Measurements from ENCODE around the gene RPL10A. TPM values are rescaled to one million over a fixed set of nuclear protein-coding genes. Genes with fewer than 3 reads are reported as not detected.

RPL10A gene
- polyA plus RNA-seq, 1 donor = 2,412 TPM

DNA sequence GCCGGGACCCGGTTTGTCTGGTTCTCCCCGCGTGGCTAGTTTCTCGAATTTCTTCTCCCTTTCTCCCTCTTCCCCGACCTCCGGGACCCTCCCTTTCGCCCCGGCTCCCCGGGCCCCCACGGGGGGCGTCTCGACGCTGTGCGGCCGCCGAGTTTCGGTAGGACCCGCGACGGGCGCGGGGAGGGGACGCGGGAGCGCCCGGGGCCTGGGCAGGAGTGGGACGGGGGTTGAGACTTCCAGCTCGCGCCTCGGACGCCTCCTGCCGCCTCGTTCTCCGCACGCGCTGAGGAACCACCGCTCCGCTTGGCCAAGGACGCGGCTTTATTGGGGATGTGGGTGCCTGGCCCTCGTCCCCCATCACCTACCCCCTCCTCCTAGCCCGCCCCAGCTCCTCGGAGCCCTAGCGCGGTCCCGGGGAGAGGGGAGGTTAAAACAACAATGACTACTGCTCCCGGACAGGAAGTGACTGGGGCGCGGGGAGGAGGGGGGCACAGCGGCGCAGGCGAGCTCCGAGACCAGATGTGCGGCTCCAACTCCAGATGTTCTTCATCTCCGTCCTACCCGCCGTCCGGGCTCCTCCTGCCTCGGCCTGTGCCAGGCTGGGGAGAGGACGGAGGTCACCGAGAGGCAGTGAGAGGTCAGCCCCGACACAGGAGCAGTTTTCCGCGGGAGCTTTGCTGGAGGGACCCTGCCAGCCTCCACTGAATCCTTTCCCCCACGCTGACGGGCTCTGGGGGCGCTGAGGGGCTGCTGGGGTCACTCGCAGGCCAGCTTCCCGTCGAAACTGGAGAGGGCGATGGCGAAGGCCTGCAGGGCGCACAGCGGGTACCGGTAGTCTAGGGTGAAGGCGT is 29.6 kb downstream of the RPL10A start:
- Histone ChIP-seq H3K4me1 (ENCODE audit: control insufficient read depth, insufficient read depth, low read length) (peaks cover 37% of the 10 kb centered on the region), H3K36me3 (ENCODE audit: control insufficient read depth, insufficient read depth, low read length) (peaks cover 3% of the 10 kb centered on the region), H3K4me3 (ENCODE audit: low read length) (peak overlapping the region; percentile 53), H3K27me3 (ENCODE audit: control insufficient read depth, insufficient read depth, low read length) (peaks cover 14% of the 10 kb centered on the region), H3K9me3 (ENCODE audit: control insufficient read depth, low read depth, low read length) (peaks cover 5% of the 10 kb centered on the region), H3K27ac (ENCODE audit: low read length) (peak overlapping the region; percentile 74)
- no CpG with 5 or more reads among the region's 77 CpGs for WGBS (ENCODE audit: insufficient coverage, low lambda C conversion rate)
- peak; percentile 56 to 78 for DNase-seq

DNA sequence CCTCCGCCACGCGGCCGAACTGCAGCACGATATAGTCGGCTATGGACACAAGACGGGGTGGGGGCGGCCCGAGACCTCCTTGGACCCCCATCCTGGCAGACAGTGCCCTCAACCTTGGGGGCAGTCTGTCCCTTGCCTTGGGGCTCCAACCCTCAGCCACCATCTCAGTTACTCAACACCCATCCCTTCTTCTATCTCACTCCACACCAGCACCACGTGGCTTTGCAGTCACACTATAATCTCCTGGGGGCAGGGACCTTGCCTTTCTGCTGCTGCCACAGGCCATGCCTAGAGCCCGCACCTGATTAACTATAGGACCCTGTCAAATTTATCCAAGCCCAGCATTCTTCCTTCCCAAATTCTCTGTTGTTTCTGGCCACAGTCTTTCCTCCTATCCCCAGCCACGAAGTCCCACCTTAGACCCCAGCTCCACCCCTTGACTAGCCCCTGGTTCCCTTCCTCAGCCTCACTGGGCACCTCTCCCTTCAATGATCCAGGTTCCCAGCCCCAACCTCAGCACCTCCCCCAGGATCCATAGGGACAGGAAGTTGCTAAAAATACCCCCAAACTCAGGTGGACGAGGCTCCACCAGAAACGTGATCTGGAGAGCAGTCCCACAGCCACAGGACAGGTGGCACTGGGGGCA is 30.3 kb downstream of the RPL10A start:
- Histone ChIP-seq H3K4me1 (ENCODE audit: control insufficient read depth, insufficient read depth, low read length) (peaks cover 30% of the 10 kb centered on the region), H3K27ac (ENCODE audit: low read length) (peak overlapping the region; percentile 74), H3K9me3 (ENCODE audit: control insufficient read depth, low read depth, low read length) (peaks cover 5% of the 10 kb centered on the region), H3K36me3 (ENCODE audit: control insufficient read depth, insufficient read depth, low read length) (no peaks in the 10 kb centered on the region), H3K27me3 (ENCODE audit: control insufficient read depth, insufficient read depth, low read length) (peaks cover 17% of the 10 kb centered on the region), H3K4me3 (ENCODE audit: low read length) (peak overlapping the region; percentile 53)
- no CpG with 5 or more reads among the region's 14 CpGs for whole genome bisulfite sequencing (ENCODE audit: insufficient coverage, low lambda C conversion rate)
- DNase-seq = peak in 1 of 2 donors; percentile 68

DNA sequence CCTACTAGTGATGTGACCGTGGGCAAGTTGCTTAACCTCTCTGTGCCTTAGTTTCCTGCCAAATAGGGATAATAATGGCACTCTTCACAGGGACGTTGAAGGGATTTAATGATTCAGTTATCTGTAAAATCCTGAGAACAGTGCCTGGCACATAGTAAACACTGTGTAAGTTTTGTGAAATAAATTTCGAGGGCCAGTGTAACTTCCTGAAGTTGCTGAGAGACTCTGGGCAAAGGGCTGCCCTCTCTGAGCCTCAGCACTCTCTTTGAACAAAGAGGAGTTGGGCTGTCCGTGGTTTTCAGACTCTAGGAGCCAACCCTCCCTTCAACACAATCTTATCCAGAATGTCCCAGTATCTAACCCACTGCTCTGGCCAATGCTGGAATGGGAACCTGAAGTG is 31.2 kb downstream of the RPL10A start:
- peaks cover 21% of the 10 kb centered on the region for H3K27me3 ChIP-seq (ENCODE audit: control insufficient read depth, insufficient read depth, low read length)

DNA sequence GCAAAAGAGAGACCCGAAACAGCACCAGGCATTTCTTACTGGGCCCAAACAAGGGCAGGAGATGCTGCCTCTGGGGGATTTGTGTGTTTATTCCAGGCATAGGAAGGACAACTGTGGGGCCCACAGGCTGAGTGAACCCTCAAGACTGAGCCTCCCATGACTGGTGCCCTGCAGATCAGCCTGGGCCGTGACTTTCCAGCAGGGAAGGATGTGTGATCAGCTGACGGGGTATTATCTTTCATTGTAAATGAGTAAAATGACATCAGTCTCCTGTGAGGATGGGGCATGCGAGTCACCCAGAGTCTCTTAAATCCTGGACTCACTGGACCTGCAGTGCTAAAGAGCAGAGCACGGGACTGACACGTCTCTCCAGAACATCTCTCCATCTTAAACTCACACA is 32.6 kb downstream of the RPL10A start:
- H3K27me3 ChIP-seq (ENCODE audit: control insufficient read depth, insufficient read depth, low read length) = peaks cover 26% of the 10 kb centered on the region
- no CpG with 5 or more reads among the region's 6 CpGs for WGBS (ENCODE audit: insufficient coverage, low lambda C conversion rate)
- peak in 1 of 2 donors; percentile 60 for DNase-seq

More for the DNA sequence above, 31.2 kb downstream of the RPL10A start:
- Histone ChIP-seq H3K4me1 (ENCODE audit: control insufficient read depth, insufficient read depth, low read length) (peaks cover 22% of the 10 kb centered on the region), H3K36me3 (ENCODE audit: control insufficient read depth, insufficient read depth, low read length) (no peaks in the 10 kb centered on the region), H3K27ac (ENCODE audit: low read length) (no peak overlapping the region), H3K9me3 (ENCODE audit: control insufficient read depth, low read depth, low read length) (peaks cover 5% of the 10 kb centered on the region), H3K4me3 (ENCODE audit: low read length) (no peak overlapping the region)
- no CpG with 5 or more reads among the region's 4 CpGs for WGBS (ENCODE audit: insufficient coverage, low lambda C conversion rate)
- DNase-seq = no peak

DNA sequence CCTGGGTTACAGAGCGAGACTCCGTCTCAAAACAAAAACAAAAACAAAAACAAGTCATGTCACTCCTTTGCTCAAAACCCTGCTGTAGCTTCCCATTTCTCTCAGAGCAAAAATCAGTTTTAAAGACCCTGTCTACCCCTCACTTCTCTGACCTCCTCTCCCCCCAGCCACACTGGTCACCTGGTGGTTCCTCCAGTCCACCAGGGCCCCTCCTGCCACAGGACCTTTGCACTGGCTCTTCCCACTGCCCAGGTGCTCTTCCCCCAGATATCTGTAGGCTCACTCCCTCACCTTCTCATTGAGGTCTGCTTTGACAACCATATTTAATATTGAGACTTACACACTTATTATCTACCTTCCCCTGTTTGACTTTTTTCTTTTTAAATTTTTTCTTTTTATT is 33.6 kb downstream of the RPL10A start:
- DNase-seq = no peak
- WGBS (ENCODE audit: insufficient coverage, low lambda C conversion rate) = no CpG with 5 or more reads among the region's 2 CpGs
- Histone ChIP-seq H3K27ac (ENCODE audit: low read length) (no peak overlapping the region), H3K4me1 (ENCODE audit: control insufficient read depth, insufficient read depth, low read length) (peaks cover 15% of the 10 kb centered on the region), H3K27me3 (ENCODE audit: control insufficient read depth, insufficient read depth, low read length) (peaks cover 35% of the 10 kb centered on the region), H3K9me3 (ENCODE audit: control insufficient read depth, low read depth, low read length) (peaks cover 10% of the 10 kb centered on the region), H3K36me3 (ENCODE audit: control insufficient read depth, insufficient read depth, low read length) (no peaks in the 10 kb centered on the region), H3K4me3 (ENCODE audit: low read length) (no peak overlapping the region)

More for the DNA sequence above, 32.6 kb downstream of the RPL10A start:
- Histone ChIP-seq H3K4me3 (ENCODE audit: low read length) (no peak overlapping the region), H3K4me1 (ENCODE audit: control insufficient read depth, insufficient read depth, low read length) (peaks cover 12% of the 10 kb centered on the region), H3K27ac (ENCODE audit: low read length) (no peak overlapping the region), H3K36me3 (ENCODE audit: control insufficient read depth, insufficient read depth, low read length) (no peaks in the 10 kb centered on the region), H3K9me3 (ENCODE audit: control insufficient read depth, low read depth, low read length) (peaks cover 6% of the 10 kb centered on the region)

DNA sequence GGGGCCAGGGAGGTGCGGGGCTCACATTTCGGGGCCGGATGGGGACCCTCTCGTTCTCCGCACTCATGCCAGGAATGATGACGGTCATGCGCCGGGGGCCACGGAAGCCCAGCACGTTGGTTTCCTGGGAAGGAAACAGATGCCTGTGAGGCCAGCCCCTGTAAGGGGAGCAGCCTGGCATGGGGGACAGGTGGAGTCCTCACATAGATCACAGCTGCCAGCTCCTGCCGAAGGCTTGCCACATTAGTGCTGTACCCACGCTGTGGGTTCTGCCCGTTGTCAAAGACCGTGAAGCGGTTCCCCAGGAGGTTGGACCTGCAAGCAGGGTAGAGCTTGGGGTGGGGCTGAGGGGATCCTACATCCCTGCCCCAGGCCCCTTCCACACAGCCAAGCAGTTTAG is 35.3 kb downstream of the RPL10A start:
- H3K4me1 ChIP-seq (ENCODE audit: control insufficient read depth, insufficient read depth, low read length) = peaks cover 6% of the 10 kb centered on the region
- no peak overlapping the region for H3K27ac ChIP-seq (ENCODE audit: low read length)
- WGBS (ENCODE audit: insufficient coverage, low lambda C conversion rate) = no CpG with 5 or more reads among the region's 15 CpGs
- no peaks in the 10 kb centered on the region for H3K36me3 ChIP-seq (ENCODE audit: control insufficient read depth, insufficient read depth, low read length)
- DNase-seq = no peak
- no peak overlapping the region for H3K4me3 ChIP-seq (ENCODE audit: low read length)
- peaks cover 34% of the 10 kb centered on the region for H3K27me3 ChIP-seq (ENCODE audit: control insufficient read depth, insufficient read depth, low read length)
- H3K9me3 ChIP-seq (ENCODE audit: control insufficient read depth, low read depth, low read length) = peaks cover 5% of the 10 kb centered on the region

DNA sequence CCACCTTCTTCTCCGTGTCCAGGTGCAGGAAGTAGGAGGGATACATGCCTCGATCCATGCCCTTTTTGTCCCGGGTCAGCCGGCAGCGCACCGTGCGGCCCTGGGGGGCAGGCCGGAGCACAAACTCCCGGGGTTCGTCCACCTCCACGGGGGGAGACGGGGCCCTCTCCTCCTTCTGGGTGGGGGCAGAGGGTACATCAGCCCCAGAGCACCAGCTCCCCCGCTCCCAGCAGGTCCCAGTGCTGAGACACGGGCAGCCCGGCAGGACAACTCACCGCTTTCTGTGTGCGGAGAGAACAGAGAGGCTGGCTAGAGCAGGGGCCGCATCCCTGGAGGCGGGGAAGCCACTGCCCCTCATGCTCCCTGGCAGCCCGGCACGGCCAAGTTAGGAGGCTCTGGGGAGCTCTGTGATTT is 37.8 kb downstream of the RPL10A start:
- WGBS (ENCODE audit: insufficient coverage, low lambda C conversion rate) = 40% methylated on average over 2 of the region's 21 CpGs
- Histone ChIP-seq H3K27ac (ENCODE audit: low read length) (no peak overlapping the region), H3K4me1 (ENCODE audit: control insufficient read depth, insufficient read depth, low read length) (peaks cover 3% of the 10 kb centered on the region), H3K36me3 (ENCODE audit: control insufficient read depth, insufficient read depth, low read length) (no peaks in the 10 kb centered on the region), H3K27me3 (ENCODE audit: control insufficient read depth, insufficient read depth, low read length) (peaks cover 45% of the 10 kb centered on the region), H3K9me3 (ENCODE audit: control insufficient read depth, low read depth, low read length) (peaks cover 5% of the 10 kb centered on the region), H3K4me3 (ENCODE audit: low read length) (no peak overlapping the region)
- no peak for DNase-seq

DNA sequence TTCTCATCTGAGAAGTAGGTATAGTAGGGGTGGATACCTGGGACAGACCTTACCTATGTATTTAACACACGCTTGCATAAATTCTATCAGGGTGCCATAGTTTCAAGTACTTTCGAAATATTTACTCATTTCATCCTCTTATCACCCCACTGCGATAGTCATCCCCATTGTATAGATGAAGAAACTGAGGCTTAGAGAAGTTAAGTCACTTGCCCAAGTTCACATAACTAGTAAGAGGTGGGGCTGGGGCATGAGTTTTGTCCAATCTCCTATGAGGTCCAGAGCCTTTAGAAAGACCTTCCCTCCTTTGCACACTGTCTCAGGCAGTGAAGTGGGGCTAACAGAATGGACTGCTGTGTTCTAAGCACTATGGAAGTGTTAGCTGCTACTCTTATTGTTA is 38.3 kb downstream of the RPL10A start:
- no peak overlapping the region for H3K4me3 ChIP-seq (ENCODE audit: low read length)
- no peaks in the 10 kb centered on the region for H3K36me3 ChIP-seq (ENCODE audit: control insufficient read depth, insufficient read depth, low read length)
- peaks cover 5% of the 10 kb centered on the region for H3K4me1 ChIP-seq (ENCODE audit: control insufficient read depth, insufficient read depth, low read length)
- WGBS (ENCODE audit: insufficient coverage, low lambda C conversion rate) = no CpG with 5 or more reads among the region's 3 CpGs
- DNase-seq = no peak
- no peak overlapping the region for H3K27ac ChIP-seq (ENCODE audit: low read length)
- peaks cover 5% of the 10 kb centered on the region for H3K9me3 ChIP-seq (ENCODE audit: control insufficient read depth, low read depth, low read length)
- H3K27me3 ChIP-seq (ENCODE audit: control insufficient read depth, insufficient read depth, low read length) = peaks cover 50% of the 10 kb centered on the region

DNA sequence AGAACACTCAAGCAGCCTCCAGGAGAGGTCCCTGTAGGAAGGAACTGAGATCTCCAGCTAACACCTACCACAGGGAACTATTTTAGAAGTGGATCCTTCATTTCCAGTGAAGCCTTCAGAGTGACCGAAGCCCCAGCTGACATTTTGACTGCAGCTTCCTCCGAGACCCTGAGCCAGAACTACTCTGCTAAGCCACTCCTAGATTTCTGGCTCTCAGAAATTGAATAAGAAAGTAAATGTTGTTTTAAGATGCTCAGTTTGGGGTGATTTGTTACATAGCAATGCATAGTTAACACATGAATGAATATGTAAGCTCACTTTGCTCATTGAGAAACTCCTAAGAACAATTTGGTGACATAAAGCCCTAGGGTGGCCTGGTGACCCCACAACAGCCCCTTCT is 39.0 kb downstream of the RPL10A start:
- peaks cover 55% of the 10 kb centered on the region for H3K27me3 ChIP-seq (ENCODE audit: control insufficient read depth, insufficient read depth, low read length)
- no peak overlapping the region for H3K4me3 ChIP-seq (ENCODE audit: low read length)
- WGBS (ENCODE audit: insufficient coverage, low lambda C conversion rate) = no CpG with 5 or more reads among the region's 2 CpGs
- H3K4me1 ChIP-seq (ENCODE audit: control insufficient read depth, insufficient read depth, low read length) = peaks cover 6% of the 10 kb centered on the region
- no peaks in the 10 kb centered on the region for H3K36me3 ChIP-seq (ENCODE audit: control insufficient read depth, insufficient read depth, low read length)
- H3K27ac ChIP-seq (ENCODE audit: low read length) = no peak overlapping the region
- H3K9me3 ChIP-seq (ENCODE audit: control insufficient read depth, low read depth, low read length) = peaks cover 5% of the 10 kb centered on the region
- DNase-seq = no peak

DNA sequence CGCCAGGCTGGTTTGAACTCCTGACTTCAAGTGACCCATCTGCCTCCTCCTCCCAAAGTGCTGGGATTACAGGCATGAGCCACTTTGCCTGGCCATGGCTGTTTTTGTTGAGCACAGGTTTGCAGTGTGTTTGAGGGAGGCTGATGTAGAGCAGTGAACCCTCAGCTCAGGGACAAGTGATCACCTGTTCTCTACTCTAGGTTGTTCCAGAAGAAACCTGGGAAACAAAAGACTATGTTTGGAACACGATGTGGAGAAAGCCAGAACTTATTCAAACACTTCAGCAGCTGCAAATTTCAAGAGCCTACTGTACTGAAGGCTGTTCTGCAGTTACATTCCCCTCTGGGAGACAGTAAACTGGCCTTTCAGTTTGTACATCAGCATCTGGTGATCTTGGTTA is 39.8 kb downstream of the RPL10A start:
- WGBS (ENCODE audit: insufficient coverage, low lambda C conversion rate) = no CpG with 5 or more reads among the region's 2 CpGs
- H3K27me3 ChIP-seq (ENCODE audit: control insufficient read depth, insufficient read depth, low read length) = peaks cover 61% of the 10 kb centered on the region
- no peaks in the 10 kb centered on the region for H3K36me3 ChIP-seq (ENCODE audit: control insufficient read depth, insufficient read depth, low read length)
- H3K4me3 ChIP-seq (ENCODE audit: low read length) = no peak overlapping the region
- H3K4me1 ChIP-seq (ENCODE audit: control insufficient read depth, insufficient read depth, low read length) = peaks cover 6% of the 10 kb centered on the region
- no peak overlapping the region for H3K27ac ChIP-seq (ENCODE audit: low read length)
- no peak for DNase-seq
- peaks cover 5% of the 10 kb centered on the region for H3K9me3 ChIP-seq (ENCODE audit: control insufficient read depth, low read depth, low read length)

Data from large intestine (tissue), 3 donors.